Measurements from ENCODE around the gene FAIM2.
"Not testable (repeated sequence)": the region's sequence is repeated elsewhere in the genome, so short reads cannot be mapped to it uniquely, and the experiment has no call there.

FAIM2 gene

GRCh38 chr12:49875115-49875720, 28.5 kb downstream of the FAIM2 start:
- no peak for DNase-seq

- no peak for DNase-seq
These were observed 29.4 kb downstream of the FAIM2 start for GRCh38 chr12:49874142-49874897.

GRCh38 chr12:49873361-49873934, 30.3 kb downstream of the FAIM2 start:
- no peak for DNase-seq

- no peak for DNase-seq
These were observed 30.9 kb downstream of the FAIM2 start for GRCh38 chr12:49872781-49873181.

GRCh38 chr12:49872381-49872780, 31.3 kb downstream of the FAIM2 start:
- no peak for DNase-seq

- not testable (repeated sequence) for DNase-seq
These were observed 31.9 kb downstream of the FAIM2 start for GRCh38 chr12:49871811-49872251.

- no peak for DNase-seq
These were observed 32.5 kb downstream of the FAIM2 start for GRCh38 chr12:49871263-49871561.

- DNase-seq = no peak
These were observed 33.0 kb downstream of the FAIM2 start for GRCh38 chr12:49870501-49871262.

GRCh38 chr12:49869816-49870500, 33.7 kb downstream of the FAIM2 start:
- DNase-seq = no peak

GRCh38 chr12:49868952-49869815, 34.5 kb downstream of the FAIM2 start:
- peak; percentile 95 for DNase-seq

GRCh38 chr12:49868449-49868848, 35.3 kb downstream of the FAIM2 start:
- DNase-seq = no peak

- peak; percentile 13 for DNase-seq
These were observed 35.9 kb downstream of the FAIM2 start for GRCh38 chr12:49867570-49868341.

GRCh38 chr12:49866859-49867569, 36.7 kb downstream of the FAIM2 start:
- peak; percentile 82 for DNase-seq

GRCh38 chr12:49865782-49866135, 37.9 kb downstream of the FAIM2 start:
- no peak for DNase-seq

GRCh38 chr12:49865109-49865781, 38.5 kb downstream of the FAIM2 start:
- DNase-seq = no peak

GRCh38 chr12:49864798-49865090, 39.0 kb downstream of the FAIM2 start:
- no peak for DNase-seq

GRCh38 chr12:49863946-49864797, 39.5 kb downstream of the FAIM2 start:
- DNase-seq = no peak

GRCh38 chr12:49860921-49861320, 42.8 kb downstream of the FAIM2 start:
- DNase-seq = not testable (repeated sequence)

- not testable (repeated sequence) for DNase-seq
These were observed 47.8 kb downstream of the FAIM2 start for GRCh38 chr12:49855890-49856289.

All from OCI-M1 (cell line).